Lung (tissue), 12 donors: ENCODE data around the gene ERAS. TPM values are rescaled to one million over a fixed set of nuclear protein-coding genes. Genes with fewer than 3 reads are reported as not detected.

Experiments used
- ATAC-seq: fragments of 200-7000 bp; cut with Tn5 transposase; one replicate; pipeline ENCODE4 v1.9.1; 2020; ENCODE audit warnings: moderate number of reproducible peaks; ENCODE audit not compliant: insufficient read depth, low FRiP score
- DNase-seq, 3 donors: peaks; one replicate each; pipeline ENCODE4 v3.0.0-alpha.2; 2013 to 2017
- H3K27ac ChIP-seq, 2 donors: one replicate each; pipeline ENCODE4 v1.5.1; 2013; ENCODE audit warnings: mild to moderate bottlenecking in 2 of 2, moderate library complexity in 2 of 2, control low read depth in 1 of 2, inconsistent platforms in 1 of 2, low read depth in 1 of 2, low read length in 1 of 2
- H3K27me3 ChIP-seq, 3 donors: one replicate each; pipeline ENCODE4 v1.5.1; 2013; ENCODE audit warnings: low read length in 2 of 3; ENCODE audit not compliant: control insufficient read depth in 3 of 3, insufficient read depth in 3 of 3
- H3K36me3 ChIP-seq, 4 donors: one replicate each; pipeline ENCODE4 v1.5.1; 2013; ENCODE audit warnings: low read length in 4 of 4, mild to moderate bottlenecking in 1 of 4, moderate library complexity in 1 of 4; ENCODE audit not compliant: control insufficient read depth in 4 of 4, insufficient read depth in 4 of 4
- H3K4me1 ChIP-seq, 5 donors: one replicate each; pipeline ENCODE4 v1.5.1; 2013; ENCODE audit warnings: low read length in 5 of 5, mild to moderate bottlenecking in 2 of 5, moderate library complexity in 1 of 5; ENCODE audit not compliant: control insufficient read depth in 5 of 5, insufficient read depth in 5 of 5
- H3K4me3 ChIP-seq: one replicate; pipeline ENCODE4 v1.5.1; 2013; ENCODE audit warnings: mild to moderate bottlenecking, control low read depth, moderate library complexity
- H3K9ac ChIP-seq, 2 donors: one replicate each; pipeline ENCODE4 v1.5.1; 2013; ENCODE audit warnings: low read length in 2 of 2, control low read depth in 1 of 2; ENCODE audit not compliant: insufficient read depth in 1 of 2
- H3K9me3 ChIP-seq, 4 donors: one replicate each; pipeline ENCODE4 v1.5.1; 2013; ENCODE audit warnings: low read length in 3 of 4, mild to moderate bottlenecking in 1 of 4, moderate library complexity in 1 of 4; ENCODE audit not compliant: control insufficient read depth in 4 of 4, insufficient read depth in 3 of 4
- CTCF ChIP-seq: IDR thresholded peaks from 2 replicates; pipeline ENCODE4 v1.5.1; 2012; ENCODE audit warnings: mild to moderate bottlenecking; ENCODE audit errors: control extremely low read depth, extremely low read depth
- WGBS, 2 donors: extraction: QIAGEN DNeasy Blood & Tissue Kit; methylation state at CpG; one replicate each; pipeline ENCODE4 v1.1.7; 2013; 5-methylcytosine and 5-hydroxymethylcytosine counted together
- polyA plus RNA-seq, 2 donors: library from polyadenylated mRNA; stranded (reverse); fragments of 200-250 nt; gene quantifications; one replicate each; pipeline ENCODE4 v1.2.1, GENCODE V29; 2013
- total RNA-seq, 2 donors: library from RNA; depleted of rRNA in 1 of 2; stranded (reverse); fragments of >200 nt in 1 of 2; gene quantifications; one replicate each; pipeline ENCODE4 v1.2.1, GENCODE V29; 2014 to 2021
- donor health status: control.
- donor health status: control.
- donor health status: Bipolar disorder and iron deficiency.
- donor health status: healthy.
- donor health status: DM: yes; HTN: yes; CAD: no.

Gene ERAS
- total and polyA plus RNA-seq, 4 donors, result 0.24 TPM; not detected in 3

GRCh38 chrX:48784726-48785125 lies 41.6 kb upstream of the ERAS start:
- Histone ChIP-seq H3K9me3 (no peaks in the 10 kb centered on the region), H3K27me3 (no peaks in the 10 kb centered on the region), H3K4me3 (no peak overlapping the region), H3K9ac (no peak overlapping the region), H3K36me3 (no peaks in the 10 kb centered on the region), H3K4me1 (no peaks in the 10 kb centered on the region), H3K27ac (no peak overlapping the region)
- 52 to 75% methylated on average over 3 of the region's 3 CpGs for WGBS, 2 donors
- TF ChIP-seq CTCF, result no peak
- ATAC-seq, result no peak
- DNase-seq, result no peak

- WGBS, 2 donors, result 83 to 89% methylated on average over 1 of the region's 1 CpG
- no peaks in the 10 kb centered on the region for H3K36me3 ChIP-seq
- H3K4me1 ChIP-seq, result no peaks in the 10 kb centered on the region
These were observed 41.1 kb upstream of the ERAS start for GRCh38 chrX:48785186-48785539.

GRCh38 chrX:48785540-48786214 lies 40.6 kb upstream of the ERAS start:
- Histone ChIP-seq H3K9ac (no peak overlapping the region), H3K9me3 (no peaks in the 10 kb centered on the region), H3K4me1 (no peaks in the 10 kb centered on the region), H3K27ac (no peak overlapping the region), H3K36me3 (no peaks in the 10 kb centered on the region), H3K27me3 (no peaks in the 10 kb centered on the region), H3K4me3 (no peak overlapping the region)
- WGBS, 2 donors, result 80 to 81% methylated on average over 14 to 16 of the region's 16 CpGs
- DNase-seq (no peak), ATAC-seq (no peak)
- no peak for TF ChIP-seq CTCF

More at GRCh38 chrX:48785186-48785539, 41.1 kb upstream of the ERAS start:
- ATAC-seq (no peak), DNase-seq (no peak)
- Histone ChIP-seq H3K27ac (no peak overlapping the region), H3K4me3 (no peak overlapping the region), H3K9ac (no peak overlapping the region), H3K9me3 (no peaks in the 10 kb centered on the region), H3K27me3 (no peaks in the 10 kb centered on the region)
- no peak for TF ChIP-seq CTCF

- no peaks in the 10 kb centered on the region for H3K27me3 ChIP-seq
- H3K27ac ChIP-seq, result no peak within 1 kb of the TSS
- no peak for DNase-seq
- H3K36me3 ChIP-seq, result no peaks in the 10 kb centered on the region
- peaks cover 0 to 3% (median 0%) of the 10 kb centered on the region in 4 donors for H3K9me3 ChIP-seq
- no peak within 1 kb of the TSS for H3K9ac ChIP-seq
- TF ChIP-seq CTCF, result no peak
- no peak within 1 kb of the TSS for H3K4me3 ChIP-seq
- 83 to 91% methylated on average over 6 to 7 of the region's 7 CpGs for WGBS, 2 donors
- H3K4me1 ChIP-seq, result no peaks in the 10 kb centered on the region
- no peak for ATAC-seq
These were observed 39.9 kb upstream of the ERAS start, which contains the start of gene GATA1 for GRCh38 chrX:48786341-48786800. Gene GATA1 (plus strand): TSS chrX:48786590. CDS start chrX:48791110, 4,520 bp downstream.
